IPS-NIHi7 (cell line): Measurements from ENCODE around the gene NTN5.
"Not testable (repeated sequence)": the region's sequence is repeated elsewhere in the genome, so short reads cannot be mapped to it uniquely, and the experiment has no call there.

Experiments used
- DNase-seq: peaks from one replicate; pipeline ENCODE4 v3.0.0; 2012; ENCODE audit warnings: mixed read lengths; ENCODE audit errors: extremely low spot score

NTN5 gene

DNA sequence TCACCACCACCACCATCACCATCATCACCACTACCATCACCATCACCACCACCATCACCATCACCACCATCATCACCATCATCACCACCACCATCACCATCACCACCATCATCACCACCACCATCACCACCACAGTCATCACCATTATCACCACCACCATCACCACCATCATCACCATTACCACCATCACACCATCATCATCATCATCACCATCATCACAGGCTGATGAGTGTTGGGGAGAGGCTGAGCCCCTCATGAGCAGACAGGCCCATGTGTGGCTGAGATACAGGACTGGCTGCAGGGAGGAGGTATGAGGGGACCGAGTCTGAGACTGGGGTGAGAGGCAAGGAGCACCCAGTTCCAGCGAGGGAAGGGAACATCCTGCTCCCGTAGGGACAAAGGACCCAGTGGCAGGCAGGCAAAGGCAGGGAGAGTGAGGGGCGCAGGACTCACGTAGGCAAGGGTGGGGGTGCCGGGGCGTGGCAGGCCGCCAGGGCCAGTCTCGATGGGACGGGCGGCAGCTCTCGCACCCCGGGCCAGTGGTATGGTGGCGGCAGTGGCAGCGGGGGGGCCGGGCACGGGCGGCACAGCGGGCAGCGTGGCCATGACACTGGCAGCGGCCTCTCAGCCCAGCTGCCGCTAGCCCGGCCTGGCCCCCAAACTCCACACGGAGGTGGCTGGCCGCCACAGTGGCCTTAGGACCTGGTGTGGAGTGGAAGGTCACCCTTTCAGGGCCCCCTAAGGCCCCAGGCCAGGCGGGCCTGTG lies 2.7 kb downstream of the NTN5 start:
- no peak for DNase-seq

DNA sequence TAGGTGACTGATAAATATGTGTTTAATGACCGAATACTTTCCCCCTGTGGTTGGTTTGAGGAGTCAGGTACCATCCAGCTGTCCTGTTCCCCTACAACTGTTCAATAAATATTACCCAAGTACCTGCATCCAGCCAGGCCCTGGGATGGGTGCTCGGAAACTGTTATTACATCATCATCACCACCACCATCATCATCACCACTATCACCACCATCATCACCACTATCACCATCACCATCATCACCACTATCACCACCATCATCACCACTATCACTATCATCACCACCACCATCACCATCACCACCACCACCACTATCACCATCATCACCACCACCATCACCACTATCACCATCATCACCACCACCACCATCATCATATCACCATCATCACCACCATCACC lies 4.1 kb downstream of the NTN5 start:
- DNase-seq, result no peak

DNA sequence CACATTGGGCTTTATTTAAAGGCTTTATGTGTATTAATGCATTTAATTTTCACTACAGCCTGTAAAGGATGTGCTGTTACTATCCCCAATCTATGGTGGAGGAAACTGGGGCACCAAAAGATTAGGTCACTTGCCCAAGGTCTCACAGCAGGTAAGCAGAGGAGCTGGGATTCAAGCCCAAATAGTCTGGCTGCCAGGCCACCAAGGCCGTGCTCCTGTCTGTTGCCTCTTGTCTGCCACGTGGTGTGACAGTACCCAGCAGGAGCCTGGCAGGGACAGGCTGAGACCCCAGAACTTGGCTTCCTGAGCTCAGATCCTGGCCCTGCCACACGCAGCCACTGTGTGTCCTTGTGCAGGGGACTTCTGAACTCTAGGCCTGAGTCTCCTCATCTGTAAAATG lies 4.5 kb downstream of the NTN5 start:
- DNase-seq, result no peak

DNA sequence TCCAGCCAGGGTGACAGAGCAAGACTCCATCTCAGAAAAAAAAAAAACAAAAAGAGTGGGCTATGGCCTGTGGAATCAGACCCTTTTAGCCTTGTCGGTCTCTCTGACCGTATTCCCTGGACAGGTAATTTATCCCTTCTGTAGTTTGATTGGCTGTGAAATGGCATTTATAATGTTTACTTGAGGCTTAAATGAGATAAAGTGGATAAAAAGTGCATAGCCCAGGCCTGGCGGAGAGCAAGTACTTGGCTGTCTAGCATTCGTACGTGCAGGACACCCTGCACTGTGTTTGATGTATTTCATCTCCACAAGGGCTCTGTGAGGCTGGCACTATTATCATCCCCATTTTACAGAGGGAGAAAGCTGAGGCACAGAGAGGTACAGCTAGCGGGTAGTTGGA lies 7.0 kb downstream of the NTN5 start:
- no peak for DNase-seq

DNA sequence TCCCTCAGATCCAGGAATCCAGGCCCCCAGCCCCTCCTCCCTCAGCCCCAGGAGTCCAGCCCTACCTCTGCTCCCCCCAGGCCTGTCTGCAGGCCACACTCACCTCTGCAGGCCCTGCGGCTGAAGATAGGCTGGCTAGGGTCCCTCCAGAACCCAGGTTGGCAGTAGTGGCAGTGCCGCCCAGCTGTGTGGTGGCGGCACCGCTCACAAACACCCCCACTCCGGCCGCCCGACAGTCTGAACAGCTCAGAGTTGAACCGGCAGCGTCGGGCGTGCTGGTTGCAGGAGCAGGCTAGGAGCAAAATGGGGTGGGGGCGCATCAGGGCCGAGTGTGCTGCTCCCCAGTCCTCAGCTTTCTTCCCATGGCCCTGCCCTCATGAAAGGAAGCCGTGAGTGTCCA lies 8.3 kb downstream of the NTN5 start:
- no peak for DNase-seq

DNA sequence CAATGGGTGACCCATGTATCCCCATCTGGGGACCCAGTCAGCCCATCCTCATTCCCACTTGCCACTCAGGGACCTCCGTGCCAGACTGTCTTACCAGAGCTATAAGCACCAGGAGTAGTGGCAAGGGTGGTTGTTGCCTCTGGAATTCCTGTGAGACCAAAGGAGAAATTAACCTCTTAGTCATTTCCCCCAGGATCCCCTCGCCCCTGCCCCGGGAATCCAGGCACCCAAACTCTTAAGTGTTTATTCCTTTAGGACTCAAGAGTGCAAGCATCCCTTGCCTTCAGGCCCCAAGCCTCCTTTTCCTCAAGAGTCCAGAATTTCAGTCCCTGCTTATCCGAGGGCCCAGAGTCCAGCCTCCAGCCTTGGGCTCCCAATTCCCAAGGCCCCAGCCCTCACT lies 9.2 kb downstream of the NTN5 start:
- no peak for DNase-seq

DNA sequence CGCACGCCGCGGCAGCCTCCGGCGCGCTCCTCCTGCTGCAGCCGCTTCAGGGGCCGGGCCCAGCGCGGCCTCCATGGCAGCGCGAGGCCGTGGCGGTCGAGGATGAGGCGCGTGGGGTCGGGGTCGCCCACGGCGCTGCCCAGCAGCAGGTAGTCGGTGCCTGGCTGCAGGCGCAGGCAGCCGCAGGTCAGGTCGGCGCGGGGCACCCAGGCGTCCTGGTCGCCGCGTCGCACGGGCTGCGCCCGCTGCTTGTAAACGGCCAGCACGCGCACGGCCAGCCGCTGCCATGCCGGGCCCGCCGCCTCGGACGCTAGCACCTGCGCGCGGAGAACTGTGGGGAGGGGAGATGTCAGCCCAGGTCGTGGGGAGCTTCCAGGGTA lies 11.1 kb downstream of the NTN5 start:
- no peak for DNase-seq

DNA sequence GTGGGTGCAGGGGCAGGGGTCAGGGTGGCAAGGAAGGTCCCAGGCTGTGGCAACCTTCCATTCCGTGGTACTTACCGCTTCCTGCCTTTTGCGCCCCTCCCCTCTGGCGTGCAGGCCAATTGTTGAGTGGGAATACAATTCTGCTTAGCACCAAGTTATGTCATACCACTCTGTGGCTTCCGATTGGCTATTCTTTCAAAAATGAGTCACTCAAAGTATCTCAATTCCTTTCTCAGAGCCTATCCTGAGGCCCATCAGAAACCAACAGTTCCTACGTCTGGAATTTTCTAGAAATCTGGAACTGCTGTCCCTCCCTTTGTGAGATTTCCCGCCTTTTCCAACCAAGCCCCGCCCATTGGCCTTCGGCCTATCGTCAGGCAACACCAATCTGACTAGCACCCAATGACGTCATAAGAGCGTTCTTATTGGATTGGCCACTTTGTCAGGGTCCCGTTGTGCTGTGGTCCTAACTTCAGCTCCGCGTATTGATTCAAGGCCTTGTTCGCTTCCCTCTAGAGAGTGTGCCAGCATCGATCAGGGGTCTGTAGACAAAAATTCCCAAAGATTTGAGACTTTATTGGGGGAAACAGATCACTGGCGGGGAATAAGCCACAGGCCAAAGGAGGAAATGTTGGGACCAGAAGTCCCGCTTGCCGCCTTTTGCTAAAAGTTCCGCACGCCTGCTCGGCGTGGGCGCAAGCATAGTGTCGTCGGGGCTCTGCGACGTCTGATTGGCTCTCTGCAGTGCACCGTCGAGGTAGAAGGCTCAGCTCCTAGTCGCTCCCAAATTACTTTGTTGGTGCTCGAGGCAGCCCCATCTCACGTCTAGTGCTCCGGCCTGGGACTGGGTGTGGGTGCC lies 11.7 kb downstream of the NTN5 start:
- DNase-seq, result peak; percentile 89

DNA sequence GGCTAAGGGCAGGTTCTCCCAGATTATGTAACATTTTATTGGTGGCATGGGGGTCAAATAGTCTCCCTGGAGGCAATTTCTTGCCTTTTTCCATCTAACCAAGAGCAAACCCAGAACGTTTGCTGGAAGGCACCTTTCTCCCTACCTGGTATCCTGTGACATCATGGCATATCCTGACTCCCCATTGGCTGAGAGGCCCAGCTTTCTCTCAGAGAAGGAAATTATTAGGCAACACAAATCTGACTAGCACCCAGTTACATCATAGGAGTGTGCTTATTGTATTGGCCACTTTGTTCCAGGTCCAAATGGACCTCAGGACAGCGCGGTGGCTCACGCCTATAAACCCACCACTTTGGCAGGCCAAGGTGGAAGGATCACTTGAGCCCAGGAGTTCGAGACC lies 13.0 kb downstream of the NTN5 start:
- DNase-seq, result no peak

DNA sequence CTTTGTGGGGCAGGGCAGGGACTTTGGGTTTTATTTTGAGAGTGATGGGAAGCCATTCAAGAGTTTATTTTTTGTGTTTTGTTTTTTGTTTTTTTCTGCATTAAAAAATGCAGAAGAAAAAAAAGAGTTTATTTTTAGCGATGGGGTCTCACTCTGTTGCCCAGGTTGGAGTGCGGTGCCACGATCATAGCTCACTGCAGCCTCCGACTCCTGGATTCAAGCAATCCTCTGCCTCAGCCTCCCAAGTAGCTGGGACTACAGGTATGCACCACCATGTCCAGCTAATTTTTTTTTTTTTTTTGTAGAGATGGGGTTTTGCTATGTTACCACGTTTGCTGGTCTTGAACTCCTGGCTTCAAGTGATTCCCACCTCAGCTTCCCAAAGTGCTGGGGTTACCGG lies 14.3 kb downstream of the NTN5 start:
- DNase-seq, result no peak

DNA sequence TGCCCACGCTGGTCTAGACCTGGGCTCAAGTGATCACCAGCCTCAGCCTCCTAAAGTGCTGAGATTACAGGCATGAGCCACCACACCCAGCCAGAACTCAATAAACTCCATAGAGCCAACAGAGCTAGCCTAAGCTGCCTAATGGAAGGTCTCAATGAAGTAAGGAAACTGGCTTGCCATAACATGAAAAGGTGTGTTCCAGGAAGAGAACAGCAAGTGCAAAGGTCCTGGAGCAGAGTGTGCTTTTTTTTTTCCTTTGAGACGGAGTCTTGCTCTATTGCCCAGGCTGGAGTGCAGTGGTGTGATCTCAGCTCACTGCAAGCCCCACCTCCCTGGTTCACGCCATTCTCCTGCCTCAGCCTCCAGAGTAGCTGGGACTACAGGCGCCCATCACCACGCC lies 15.0 kb downstream of the NTN5 start:
- DNase-seq, result not testable (repeated sequence)

DNA sequence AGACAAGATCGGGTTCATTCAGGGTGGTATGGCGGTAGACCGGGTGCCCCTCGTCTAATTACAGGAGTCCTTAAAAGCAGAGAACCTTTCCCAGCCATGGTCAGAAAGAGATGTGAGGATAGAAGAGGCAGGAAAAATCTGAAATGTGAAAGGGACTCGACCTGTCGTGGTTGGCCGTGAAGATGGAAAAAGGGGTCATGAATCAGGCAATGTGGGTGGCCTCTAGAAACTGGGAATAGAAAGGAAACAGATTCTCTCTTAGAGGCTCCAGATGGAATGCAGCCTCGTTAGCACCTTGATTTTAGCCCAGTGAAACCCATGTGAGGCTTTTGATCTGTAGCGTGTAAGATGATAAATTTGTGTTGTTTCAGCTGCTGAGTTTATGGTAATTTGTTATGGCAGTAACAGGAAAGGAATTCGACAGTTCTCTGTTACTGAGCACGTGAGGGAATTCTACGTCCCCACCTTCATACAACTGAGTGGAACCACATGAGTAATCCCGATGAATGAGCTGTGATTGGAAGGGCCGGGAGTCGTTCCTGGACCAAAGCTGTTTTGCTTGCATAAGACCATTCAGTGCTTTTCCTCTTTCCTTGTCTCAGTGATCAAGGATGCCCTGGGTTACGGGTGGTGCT lies 15.9 kb downstream of the NTN5 start:
- no peak for DNase-seq

DNA sequence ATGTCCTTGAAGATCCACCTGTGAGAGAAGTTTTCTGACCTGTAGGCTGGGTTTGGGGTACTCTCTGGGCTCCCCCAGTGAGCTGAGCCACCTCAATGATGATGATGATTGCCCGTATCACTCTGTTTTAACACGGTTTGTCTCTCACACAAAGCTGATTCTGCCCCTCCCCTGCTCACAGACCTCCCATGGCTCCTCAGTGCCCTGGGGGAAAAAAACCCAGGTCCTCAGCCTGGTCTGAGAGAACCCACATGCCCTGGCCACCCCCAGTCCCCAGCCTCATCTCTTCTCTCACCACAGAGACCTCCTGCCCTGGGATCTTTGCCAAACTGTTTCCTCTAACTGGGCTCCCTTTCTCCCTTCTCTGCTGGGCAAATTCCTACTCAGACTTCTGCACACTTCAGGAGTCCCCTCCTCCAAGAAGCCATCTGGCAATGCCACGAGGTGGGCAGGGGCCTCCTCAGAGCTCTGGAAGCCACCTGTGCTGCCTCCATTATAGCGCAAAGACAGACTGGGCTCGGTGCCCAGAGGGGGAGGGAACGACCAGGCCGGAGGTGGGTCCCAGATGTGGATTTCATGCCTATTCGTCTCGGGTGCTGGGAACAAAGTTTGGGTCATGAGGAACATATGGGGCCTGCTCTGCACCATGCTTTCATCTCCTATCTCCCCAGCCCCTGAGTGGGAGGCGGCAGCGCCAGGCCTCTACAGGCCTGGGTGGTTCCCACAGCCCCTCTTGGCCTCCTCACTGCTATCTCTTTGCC lies 18.3 kb downstream of the NTN5 start:
- no peak for DNase-seq

DNA sequence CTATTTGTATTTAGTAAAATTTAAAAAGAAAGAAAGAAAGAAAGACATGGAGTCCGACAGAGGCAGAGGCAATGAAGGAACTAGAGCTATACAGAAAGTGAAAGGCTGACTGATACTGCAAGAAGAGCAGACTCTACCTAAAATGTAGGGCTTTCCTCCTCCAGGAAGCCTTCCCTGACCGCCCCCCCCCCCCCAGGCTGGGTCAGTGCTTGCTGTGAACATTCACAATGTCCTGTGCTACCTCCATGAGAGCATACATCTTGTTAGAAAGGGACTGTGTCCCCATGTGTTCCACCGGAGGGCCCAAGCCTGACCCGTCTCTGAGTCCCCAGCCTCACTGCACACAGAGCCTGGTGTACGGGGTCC lies 21.2 kb downstream of the NTN5 start:
- DNase-seq, result no peak

DNA sequence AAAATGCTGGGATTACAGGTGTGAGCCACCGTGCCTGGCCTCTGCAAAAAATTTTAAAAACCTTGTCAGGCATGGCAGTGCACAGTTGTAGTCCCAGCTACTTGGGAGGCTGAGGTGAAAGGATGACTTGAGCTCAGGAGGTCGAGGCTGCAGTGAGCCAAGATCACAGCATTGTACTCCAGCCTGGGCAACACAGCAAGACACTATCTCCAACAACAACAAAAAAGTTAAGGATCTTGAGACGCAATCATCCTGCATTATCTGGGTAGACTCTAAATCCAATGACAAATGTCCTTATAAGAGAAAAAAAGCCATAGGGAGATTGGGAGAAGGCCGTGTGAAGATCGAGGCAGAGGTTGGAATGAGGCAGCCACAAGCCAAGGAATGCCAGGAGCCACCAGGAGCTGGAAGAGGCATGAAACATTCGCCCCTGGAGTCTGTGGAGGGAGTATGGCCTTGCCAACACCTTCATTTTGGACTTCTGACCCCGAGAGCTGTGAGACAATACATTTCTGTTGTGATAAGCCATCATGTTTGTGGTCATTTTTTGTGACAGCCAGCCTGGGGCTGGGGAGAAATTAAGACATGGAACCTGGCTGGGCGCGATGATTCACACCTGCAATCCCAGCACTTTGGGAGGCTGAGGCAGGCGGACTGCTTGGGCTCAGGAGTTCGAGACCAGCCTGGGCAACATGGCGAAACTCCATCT lies 21.7 kb downstream of the NTN5 start:
- DNase-seq, result no peak

DNA sequence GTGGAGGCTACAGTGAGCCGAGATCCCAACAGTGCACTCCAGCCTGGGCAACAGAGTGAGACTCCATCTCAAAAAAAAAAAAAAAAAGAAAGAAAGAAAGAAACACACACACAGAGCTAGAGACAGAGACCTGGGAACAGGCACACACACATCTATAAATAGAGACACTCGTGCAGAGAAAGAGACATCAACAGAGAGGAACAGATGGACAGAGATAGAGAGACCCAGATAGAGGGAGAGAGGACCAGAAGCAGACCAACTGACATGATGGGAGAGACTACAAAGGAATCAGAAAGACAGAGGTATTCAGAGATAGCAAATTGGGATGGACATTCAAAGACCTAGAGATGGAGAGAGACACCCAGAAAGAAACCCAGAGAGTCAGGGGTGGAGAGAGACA lies 24.7 kb downstream of the NTN5 start:
- DNase-seq, result no peak

DNA sequence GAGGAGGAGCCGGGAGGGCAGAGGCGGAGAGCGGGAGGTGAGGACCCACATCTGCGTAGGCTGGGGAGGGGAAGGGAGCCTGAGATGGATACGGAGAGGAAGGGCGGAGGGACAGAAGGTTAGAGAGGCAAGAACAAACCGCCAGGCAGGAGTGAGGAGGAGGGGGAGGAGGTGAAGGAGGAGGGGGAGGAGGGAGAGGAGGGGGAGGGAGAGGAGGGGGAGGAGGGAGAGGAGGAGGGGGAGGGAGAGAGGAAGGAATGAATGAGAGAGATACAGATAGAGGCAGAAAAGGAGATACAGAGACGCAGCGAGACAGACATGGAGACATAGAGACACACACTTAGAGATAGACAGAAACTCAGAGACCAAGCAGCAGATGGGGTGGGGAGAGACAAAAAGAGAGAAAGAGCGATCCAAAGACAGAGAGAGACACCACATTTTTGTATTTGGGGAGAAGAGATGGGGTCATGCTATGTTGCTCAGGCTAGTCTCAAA lies 26.0 kb downstream of the NTN5 start:
- no peak for DNase-seq

DNA sequence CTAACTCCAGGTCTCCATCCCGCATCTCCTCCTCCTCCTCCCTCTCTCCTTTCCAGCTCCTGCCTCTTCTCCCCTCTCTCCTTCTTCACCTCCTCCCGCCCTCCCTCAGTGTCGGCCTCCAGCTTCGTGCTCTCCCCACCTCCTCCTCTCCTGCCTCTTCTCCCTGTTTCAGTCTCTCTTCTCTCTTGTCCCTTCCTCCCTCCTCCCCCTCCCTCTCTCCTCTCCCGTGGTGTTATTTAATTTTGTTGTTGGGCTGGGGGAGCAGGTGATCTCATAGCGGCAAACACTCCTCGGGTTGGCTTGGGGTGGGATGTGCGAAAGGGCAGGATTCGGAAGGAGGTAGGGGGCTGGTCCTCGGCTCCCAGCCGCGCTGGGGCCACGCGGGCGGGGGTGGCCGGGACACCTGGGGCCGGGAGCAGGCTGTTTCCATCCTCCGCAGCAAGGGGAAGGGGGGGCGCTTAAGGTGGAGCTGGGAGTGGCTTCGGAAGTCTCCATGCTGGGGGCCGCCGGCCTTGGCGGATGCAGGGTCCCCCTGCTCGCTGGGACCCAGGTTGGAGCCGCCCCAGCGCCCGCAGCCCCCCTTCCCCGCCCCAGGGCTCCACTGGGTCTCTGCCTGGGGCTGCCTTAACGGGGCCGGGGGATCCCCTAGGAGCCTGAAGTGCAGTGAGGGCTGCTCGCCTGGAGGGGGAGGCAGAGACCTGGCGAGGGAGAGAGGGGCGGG lies 26.7 kb downstream of the NTN5 start, which contains the start of gene CA11:
CA11 (minus strand) TSS at position 187 of the 721 bp plus-strand sequence. CDS start 555 bp downstream, outside the sequence.
- peak; percentile 93 for DNase-seq

DNA sequence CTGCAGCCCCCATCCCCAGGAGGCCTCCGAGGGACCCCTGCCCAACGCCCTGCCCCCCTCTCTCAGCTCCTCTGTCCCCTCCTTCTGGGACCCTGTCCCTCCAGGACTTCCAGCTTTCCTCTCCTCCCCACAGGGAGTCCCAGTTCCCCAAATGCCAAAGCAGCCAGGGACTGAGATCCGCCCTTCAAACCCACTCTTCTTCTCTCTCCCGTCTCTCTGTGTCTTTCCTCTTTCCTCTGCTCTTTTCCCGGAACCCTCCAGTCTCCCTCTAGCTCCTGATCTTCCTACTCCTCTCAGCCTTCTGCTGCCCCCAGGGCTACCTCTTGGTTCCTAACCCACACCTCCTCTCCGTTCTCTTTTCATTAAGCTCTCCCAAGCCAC lies 27.2 kb downstream of the NTN5 start:
- DNase-seq, result no peak

DNA sequence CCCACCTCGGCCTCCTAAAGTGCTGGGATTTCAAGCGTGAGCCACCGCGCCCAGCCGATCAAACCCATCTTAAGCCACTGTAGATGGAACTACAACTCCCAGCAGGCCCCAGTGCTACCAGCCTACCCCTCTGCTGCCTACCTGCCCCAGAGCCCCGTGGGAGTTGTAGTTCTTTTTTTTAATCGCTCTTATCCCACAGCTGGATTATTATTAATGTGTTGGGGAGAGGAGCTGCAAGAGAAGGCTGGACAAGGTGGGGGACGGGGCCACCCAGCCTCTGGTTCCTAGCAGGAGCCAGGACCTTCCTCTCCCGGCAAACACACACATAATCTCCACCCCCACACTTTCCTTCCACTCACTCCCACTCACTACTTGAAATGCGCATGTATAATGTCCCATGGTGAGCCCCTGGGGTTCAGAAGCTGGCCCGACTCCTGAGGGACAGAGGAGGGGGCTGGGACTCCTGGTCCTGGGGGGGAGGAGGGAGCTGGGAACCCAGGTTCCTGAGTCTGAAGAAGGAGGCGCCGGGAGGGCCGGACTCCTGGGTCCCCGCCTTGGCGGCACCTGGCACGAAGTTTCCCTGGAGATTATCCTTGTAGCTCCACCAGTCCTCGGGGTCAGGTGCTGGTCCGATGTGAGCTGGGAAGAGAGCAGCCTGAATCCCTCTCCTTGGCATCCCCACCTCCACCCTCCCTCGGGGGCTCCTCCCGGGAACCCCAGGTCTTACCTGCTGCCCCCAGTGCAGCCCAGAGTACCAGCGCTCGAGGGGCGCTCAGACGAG lies 27.8 kb downstream of the NTN5 start:
- peak; percentile 62 for DNase-seq
